Uterus (tissue), 2 donors: ENCODE results near the gene NUDT3.

Experiments
- POLR2A ChIP-seq, 2 donors: fragments of 450-650 bp; IDR thresholded peaks; one replicate each; pipeline ENCODE4 v1.6.1; 2016; ENCODE audit warnings: antibody characterized with exemption in 2 of 2, mild to moderate bottlenecking in 1 of 2, moderate library complexity in 1 of 2
- TF ChIP-seq, protein P1 (sequence below), 4 experiments: fragments of 200-600 bp in 2 of 4; fragments of 450-650 bp in 2 of 4; sonication (generic) in 2 of 4; IDR thresholded peaks; one replicate each; pipeline ENCODE4 v1.5.1; 2016 to 2019; ENCODE audit warnings: antibody characterized with exemption in 4 of 4, mild to moderate bottlenecking in 2 of 4, moderate library complexity in 1 of 4

DNA sequence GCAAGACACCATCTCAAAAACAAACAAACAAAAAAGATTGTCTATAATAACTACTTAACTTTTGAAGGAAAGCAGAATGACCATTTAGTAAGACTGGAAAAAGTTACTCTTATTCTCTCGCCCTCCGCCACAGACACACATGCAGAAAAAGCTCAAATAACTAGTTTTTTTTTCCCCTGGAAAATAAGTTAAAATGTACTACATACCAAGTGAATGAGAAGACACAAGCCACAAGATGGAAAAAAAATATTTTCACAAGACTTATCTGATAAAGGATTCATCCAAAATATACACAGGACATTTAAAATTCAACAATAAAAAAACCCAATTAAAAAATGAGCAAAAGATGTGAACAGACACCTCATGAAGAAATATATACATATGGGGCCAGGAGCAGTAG lies 31.9 kb downstream of the NUDT3 start:
- TF ChIP-seq, protein P1, sequence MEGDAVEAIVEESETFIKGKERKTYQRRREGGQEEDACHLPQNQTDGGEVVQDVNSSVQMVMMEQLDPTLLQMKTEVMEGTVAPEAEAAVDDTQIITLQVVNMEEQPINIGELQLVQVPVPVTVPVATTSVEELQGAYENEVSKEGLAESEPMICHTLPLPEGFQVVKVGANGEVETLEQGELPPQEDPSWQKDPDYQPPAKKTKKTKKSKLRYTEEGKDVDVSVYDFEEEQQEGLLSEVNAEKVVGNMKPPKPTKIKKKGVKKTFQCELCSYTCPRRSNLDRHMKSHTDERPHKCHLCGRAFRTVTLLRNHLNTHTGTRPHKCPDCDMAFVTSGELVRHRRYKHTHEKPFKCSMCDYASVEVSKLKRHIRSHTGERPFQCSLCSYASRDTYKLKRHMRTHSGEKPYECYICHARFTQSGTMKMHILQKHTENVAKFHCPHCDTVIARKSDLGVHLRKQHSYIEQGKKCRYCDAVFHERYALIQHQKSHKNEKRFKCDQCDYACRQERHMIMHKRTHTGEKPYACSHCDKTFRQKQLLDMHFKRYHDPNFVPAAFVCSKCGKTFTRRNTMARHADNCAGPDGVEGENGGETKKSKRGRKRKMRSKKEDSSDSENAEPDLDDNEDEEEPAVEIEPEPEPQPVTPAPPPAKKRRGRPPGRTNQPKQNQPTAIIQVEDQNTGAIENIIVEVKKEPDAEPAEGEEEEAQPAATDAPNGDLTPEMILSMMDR (IDR thresholded peaks at IDR 0.05): no peak
- TF ChIP-seq POLR2A (IDR thresholded peaks at IDR 0.05): no peak
